ENCODE measurements around the gene SLC49A4. TPM values are rescaled to one million over a fixed set of nuclear protein-coding genes. Genes with fewer than 3 reads are reported as not detected.
A peak's percentile ranks its signal among the peaks of the same experiment; 100 is the strongest.

SLC49A4 gene
- total RNA-seq, 1 experiment from 2014 or later: 29.6 TPM

GRCh38 chr3:122748347-122748746 lies 46.5 kb upstream of the SLC49A4 start:
- no peak for ATAC-seq
- CTCF ChIA-PET: no interaction called here
- no peaks in the 10 kb centered on the region for H3K79me2 ChIP-seq (ENCODE audit: low read length)

GRCh38 chr3:122754929-122755328 lies 39.9 kb upstream of the SLC49A4 start:
- no peaks in the 10 kb centered on the region for H3K36me3 ChIP-seq (ENCODE audit: low read depth, low read length)
- H3K9ac ChIP-seq (ENCODE audit: low read length): no peak overlapping the region
- ChIA-PET POLR2A (ENCODE audit: unreplicated experiment) (no interaction called here), CTCF (interaction anchor here (0.6 to 1.2 kb wide), 7 partner anchors 10 to 273 kb away, joined by 3 to 8 read pairs (median 5); no protein-coding TSS in a partner anchor)
- H3K9me2 ChIP-seq (replicated peaks; ENCODE audit: low read length): no peaks in the 10 kb centered on the region
- no peaks in the 10 kb centered on the region for H3K27me3 ChIP-seq (ENCODE audit: low read length)
- H3F3A ChIP-seq (ENCODE audit: low read length, unreplicated experiment): no peaks in the 10 kb centered on the region
- H3K9me3 ChIP-seq (ENCODE audit: low read length): no peaks in the 10 kb centered on the region
- no TSS peak for BruUV-seq (replicated peaks)
- intact Hi-C loops (cut with micrococcal nuclease): loop anchor here (1.0 to 10.0 kb wide), 4 partner anchors 37 to 273 kb away; partner anchors contain the start of gene HSPBAP1
- no peaks in the 10 kb centered on the region for H3K79me2 ChIP-seq (ENCODE audit: low read length)
- no peak overlapping the region for H3K27ac ChIP-seq (ENCODE audit: low read length)
- H2AFZ ChIP-seq (ENCODE audit: low read length): no peak overlapping the region
- DNase-seq: peak; percentile 85
- no peak overlapping the region for H3K4me2 ChIP-seq (ENCODE audit: low read length)
- peak; percentile 96 for ATAC-seq
- TF ChIP-seq CTCF (conservative IDR thresholded peaks at IDR 0.05; ENCODE audit: low read depth, low read length): peak; percentile 97
- TF ChIP-seq EZH2 (IDR thresholded peaks at IDR 0.05; ENCODE audit: low read length, unreplicated experiment): no peak
- TF ChIP-seq EZH2phosphoT487 (IDR thresholded peaks at IDR 0.05; ENCODE audit: borderline replicate concordance, low read length): no peak
- no peak overlapping the region for H3K4me3 ChIP-seq (ENCODE audit: low read length)
- H3K4me1 ChIP-seq (ENCODE audit: insufficient read depth, low read length): no peaks in the 10 kb centered on the region
- H4K20me1 ChIP-seq (ENCODE audit: low read length): no peaks in the 10 kb centered on the region

More at GRCh38 chr3:122748347-122748746, 46.5 kb upstream of the SLC49A4 start:
- TF ChIP-seq EZH2 (IDR thresholded peaks at IDR 0.05; ENCODE audit: low read length, unreplicated experiment) (no peak), CTCF (conservative IDR thresholded peaks at IDR 0.05; ENCODE audit: low read depth, low read length) (no peak), EZH2phosphoT487 (IDR thresholded peaks at IDR 0.05; ENCODE audit: borderline replicate concordance, low read length) (no peak)
- H3K4me2 ChIP-seq (ENCODE audit: low read length): no peak overlapping the region
- 0 out of 2 replicates have a peak, but pooled peaks cover 4% of the 10 kb centered on the region for H3K4me1 ChIP-seq (ENCODE audit: insufficient read depth, low read length)
- no peak for DNase-seq
- no peaks in the 10 kb centered on the region for H3K27me3 ChIP-seq (ENCODE audit: low read length)
- H4K20me1 ChIP-seq (ENCODE audit: low read length): no peaks in the 10 kb centered on the region
- H3K9me3 ChIP-seq (ENCODE audit: low read length): no peaks in the 10 kb centered on the region
- H3K9me2 ChIP-seq (replicated peaks; ENCODE audit: low read length): no peaks in the 10 kb centered on the region
- no peaks in the 10 kb centered on the region for H3F3A ChIP-seq (ENCODE audit: low read length, unreplicated experiment)
- no peaks in the 10 kb centered on the region; the same call in 1 of the 2 replicates for H3K36me3 ChIP-seq (ENCODE audit: low read depth, low read length)
- no peak overlapping the region for H2AFZ ChIP-seq (ENCODE audit: low read length)
- H3K4me3 ChIP-seq (ENCODE audit: low read length): no peak overlapping the region
- H3K9ac ChIP-seq (ENCODE audit: low read length): no peak overlapping the region
- POLR2A ChIA-PET (ENCODE audit: unreplicated experiment): no interaction called here
- intact Hi-C loops (cut with micrococcal nuclease): no loop called here
- H3K27ac ChIP-seq (ENCODE audit: low read length): no peak overlapping the region
- BruUV-seq (replicated peaks): no TSS peak

GRCh38 chr3:122755491-122755890 lies 39.4 kb upstream of the SLC49A4 start:
- no peaks in the 10 kb centered on the region for H3F3A ChIP-seq (ENCODE audit: low read length, unreplicated experiment)
- H4K20me1 ChIP-seq (ENCODE audit: low read length): no peaks in the 10 kb centered on the region
- no peak overlapping the region for H3K27ac ChIP-seq (ENCODE audit: low read length)
- no peaks in the 10 kb centered on the region for H3K27me3 ChIP-seq (ENCODE audit: low read length)
- CTCF ChIA-PET: interaction anchor here (0.6 to 1.2 kb wide), 7 partner anchors 10 to 273 kb away, joined by 3 to 8 read pairs (median 5); no protein-coding TSS in a partner anchor
- H3K4me3 ChIP-seq (ENCODE audit: low read length): no peak overlapping the region
- H3K4me1 ChIP-seq (ENCODE audit: insufficient read depth, low read length): no peaks in the 10 kb centered on the region
- DNase-seq: no peak
- no peak overlapping the region for H2AFZ ChIP-seq (ENCODE audit: low read length)
- H3K9me3 ChIP-seq (ENCODE audit: low read length): no peaks in the 10 kb centered on the region
- POLR2A ChIA-PET (ENCODE audit: unreplicated experiment): no interaction called here
- H3K36me3 ChIP-seq (ENCODE audit: low read depth, low read length): no peaks in the 10 kb centered on the region
- no peak for ATAC-seq
- no peak for TF ChIP-seq EZH2 (IDR thresholded peaks at IDR 0.05; ENCODE audit: low read length, unreplicated experiment)
- no peak for TF ChIP-seq CTCF (conservative IDR thresholded peaks at IDR 0.05; ENCODE audit: low read depth, low read length)
- TF ChIP-seq EZH2phosphoT487 (IDR thresholded peaks at IDR 0.05; ENCODE audit: borderline replicate concordance, low read length): no peak
- intact Hi-C loops (cut with micrococcal nuclease): loop anchor here (1.0 to 10.0 kb wide), 4 partner anchors 37 to 273 kb away; partner anchors contain the start of gene HSPBAP1
- H3K9ac ChIP-seq (ENCODE audit: low read length): no peak overlapping the region
- H3K79me2 ChIP-seq (ENCODE audit: low read length): no peaks in the 10 kb centered on the region
- H3K4me2 ChIP-seq (ENCODE audit: low read length): no peak overlapping the region
- BruUV-seq (replicated peaks): no TSS peak
- H3K9me2 ChIP-seq (replicated peaks; ENCODE audit: low read length): no peaks in the 10 kb centered on the region
